ENCODE results near the gene EMC8.

Gene EMC8

DNA sequence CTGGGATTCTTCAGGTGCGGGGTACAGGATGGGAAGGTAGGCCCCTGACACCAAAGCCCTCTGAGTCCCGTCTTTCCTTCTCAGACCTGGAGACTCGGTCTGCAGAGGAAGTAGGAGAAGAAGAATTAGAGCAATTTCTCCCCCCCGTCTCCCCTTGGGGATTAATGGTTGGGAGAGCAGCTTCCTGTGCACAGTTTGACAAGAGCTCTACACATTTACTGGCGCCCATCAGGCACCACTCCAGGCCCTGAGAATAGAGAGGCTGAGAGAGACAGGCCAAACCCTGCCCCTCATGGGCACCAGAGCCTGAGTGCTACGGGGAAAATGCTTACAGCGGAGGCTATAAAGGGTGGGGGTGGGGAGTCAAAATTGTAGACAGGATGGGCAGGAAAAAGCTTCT lies 44.9 kb downstream of the EMC8 start:
- DNase-seq (ENCODE audit: low spot score): no peak

DNA sequence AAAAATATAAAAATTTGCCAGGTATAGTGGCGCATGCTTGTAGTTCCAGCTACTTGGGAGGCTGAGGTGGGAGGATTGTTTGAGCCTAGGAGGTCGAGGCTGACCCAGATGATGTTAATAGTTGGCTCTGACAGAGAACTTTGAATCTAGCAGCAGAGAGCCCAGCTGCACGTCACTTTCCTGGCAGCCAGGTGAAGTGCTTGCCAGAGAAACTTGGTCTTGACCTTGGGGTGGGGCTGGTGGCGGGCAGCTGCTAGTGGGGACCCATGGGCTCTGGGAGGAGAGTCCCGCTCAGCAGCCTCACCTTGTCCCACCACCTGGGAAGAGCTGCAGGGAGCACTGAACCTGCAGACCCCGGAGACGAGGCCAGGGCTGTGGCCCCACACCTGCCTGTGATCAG lies 45.4 kb downstream of the EMC8 start:
- DNase-seq (ENCODE audit: low spot score): no peak

DNA sequence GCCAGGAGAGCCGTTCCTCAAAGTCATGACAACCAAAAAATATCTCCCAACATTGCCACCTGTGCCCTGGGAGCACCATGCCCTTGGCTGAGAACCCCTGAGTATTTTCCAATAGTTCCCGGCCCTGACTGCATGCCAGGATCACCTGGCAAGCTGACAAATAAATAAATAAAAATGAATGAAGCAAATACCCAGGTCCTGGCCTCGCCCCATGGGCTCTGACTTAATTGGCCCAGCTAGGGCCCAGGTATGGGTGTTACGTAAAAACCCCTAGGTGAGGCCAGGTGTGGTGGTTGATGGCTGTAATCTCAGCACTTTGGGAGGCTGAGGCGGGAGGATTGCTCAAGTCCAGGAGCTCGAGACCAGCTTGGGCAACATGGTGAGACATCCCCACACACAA lies 45.8 kb downstream of the EMC8 start:
- no peak for DNase-seq (ENCODE audit: low spot score)

DNA sequence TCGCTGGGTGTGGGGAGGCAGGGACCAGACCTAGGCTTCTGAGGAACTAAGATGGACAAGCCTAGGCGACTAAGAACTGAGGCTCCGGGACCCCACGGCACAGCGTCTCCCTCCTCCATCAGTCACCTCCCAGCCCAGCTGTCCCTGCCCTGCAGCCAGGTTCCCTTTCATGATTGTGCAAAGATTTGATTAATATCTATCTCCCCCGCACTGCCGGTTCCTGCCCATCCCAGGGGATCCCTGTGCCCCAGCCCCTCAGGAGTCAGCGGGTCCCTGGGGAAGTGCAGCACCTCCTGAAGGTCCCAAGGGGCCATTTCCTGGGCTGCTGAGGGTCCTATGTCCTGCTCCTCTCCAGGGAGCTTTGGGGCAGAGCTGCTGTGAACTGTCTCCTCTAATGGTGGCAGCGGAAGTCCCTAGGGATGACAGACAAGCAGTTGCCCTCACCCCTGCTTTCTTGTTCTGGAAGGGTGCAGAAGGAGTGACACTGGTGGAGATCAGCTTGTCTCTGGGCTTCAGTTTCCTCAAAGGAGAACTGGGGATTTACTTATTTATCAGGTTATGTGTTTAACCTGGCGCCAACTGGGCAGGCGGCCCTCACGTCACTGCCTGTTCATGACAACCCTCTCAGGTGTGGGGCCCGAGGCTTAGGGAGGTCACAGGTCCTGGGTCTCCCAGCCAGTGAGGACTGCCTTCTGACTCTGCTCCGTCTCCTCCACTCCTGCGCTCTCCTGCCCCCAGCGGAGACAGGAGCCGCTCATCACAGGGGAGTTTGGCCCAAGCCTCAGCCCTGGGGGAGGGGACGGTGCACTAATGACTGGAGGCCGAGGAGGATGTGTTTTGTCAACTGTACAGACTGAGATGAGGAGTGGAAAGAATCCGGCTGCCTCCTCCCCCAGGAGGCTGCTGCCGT lies 46.6 kb downstream of the EMC8 start:
- DNase-seq (ENCODE audit: low spot score): no peak

DNA sequence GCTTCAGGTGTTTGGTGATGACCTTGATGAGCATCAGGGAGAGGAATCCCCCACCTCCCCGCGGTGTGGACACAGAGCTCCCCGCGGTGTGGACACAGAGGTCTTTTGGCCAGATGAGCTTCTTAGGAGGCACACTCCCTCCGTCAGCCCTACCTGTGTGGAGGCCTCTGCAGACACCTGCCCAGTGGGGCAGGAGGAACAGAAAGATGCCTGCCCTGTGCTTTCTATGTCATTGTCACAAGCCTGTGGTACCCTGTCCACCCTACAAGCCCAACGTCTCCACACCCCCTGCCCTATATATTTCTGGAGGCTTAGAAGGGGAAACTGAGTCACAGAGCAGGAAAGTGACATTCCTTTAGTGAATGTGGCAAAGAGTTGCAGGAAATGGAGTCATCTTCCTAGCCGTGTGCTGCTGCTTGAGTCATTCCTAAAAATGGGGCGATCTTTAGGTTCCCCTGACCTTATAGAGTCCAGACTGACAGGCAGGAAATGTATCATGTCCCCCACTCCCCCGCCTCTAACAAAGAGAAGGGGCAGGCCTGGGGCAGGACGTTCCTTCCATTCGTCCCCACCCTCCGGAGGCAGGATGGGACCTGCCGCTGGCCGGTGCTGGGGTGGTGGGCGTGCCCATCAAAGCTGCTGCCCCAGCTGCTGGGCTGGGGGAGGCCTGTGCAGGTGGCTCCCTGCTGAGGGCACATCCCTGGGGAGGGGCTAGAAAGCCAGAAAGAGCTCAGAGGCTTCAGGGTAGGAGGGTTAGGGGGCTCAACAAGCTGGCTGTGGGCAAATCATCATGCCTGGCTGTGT lies 47.4 kb downstream of the EMC8 start:
- no peak for DNase-seq (ENCODE audit: low spot score)

DNA sequence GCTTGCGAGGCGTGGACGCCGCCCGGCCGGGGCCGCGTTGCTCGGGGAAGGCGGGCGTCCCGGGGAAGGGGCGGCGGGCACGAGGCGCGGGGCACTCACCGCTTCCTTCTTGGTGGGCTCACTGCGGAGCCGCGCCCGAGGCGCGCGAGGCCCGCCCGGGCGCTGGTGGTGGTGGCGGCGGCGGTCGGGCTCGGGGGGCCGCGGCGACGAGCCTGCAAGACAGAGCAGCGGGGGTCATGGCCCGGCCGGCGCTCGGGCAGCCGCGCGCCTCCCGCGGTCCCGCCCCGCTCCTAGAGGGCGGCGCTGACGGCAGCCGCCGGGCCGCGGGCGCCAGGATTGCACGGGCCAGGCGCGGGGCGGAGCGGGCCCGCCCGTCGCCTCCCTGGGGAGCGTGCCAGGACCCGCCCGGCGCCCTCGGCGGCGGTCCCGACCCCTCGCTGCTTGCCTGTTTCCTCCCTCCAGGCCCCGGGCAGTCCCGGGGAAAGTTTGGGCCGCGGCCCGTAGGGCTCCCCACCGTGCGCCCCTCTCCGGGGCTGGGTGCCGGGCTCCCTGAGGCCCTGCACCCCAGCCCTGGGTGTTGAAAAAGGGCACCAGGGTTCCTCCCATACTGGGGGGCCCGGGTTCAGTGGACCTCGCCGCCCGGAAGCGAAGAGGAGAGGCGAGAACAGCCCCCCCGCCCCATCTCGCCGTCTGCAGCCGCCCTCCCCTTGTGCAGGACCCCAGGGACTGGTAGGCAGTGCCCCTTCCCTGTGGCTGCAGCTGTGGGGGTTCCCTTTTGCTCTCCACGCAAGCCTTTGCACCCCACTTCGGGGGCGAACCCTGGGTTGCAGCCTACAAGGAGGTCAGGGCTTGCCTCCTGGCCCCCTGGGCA lies 48.3 kb downstream of the EMC8 start, which contains the start of gene C16orf74:
C16orf74 (minus strand) TSS at position 270 of the 871 bp plus-strand sequence. CDS start 15,879 bp downstream, outside the sequence.
- DNase-seq (ENCODE audit: low spot score): no peak

DNA sequence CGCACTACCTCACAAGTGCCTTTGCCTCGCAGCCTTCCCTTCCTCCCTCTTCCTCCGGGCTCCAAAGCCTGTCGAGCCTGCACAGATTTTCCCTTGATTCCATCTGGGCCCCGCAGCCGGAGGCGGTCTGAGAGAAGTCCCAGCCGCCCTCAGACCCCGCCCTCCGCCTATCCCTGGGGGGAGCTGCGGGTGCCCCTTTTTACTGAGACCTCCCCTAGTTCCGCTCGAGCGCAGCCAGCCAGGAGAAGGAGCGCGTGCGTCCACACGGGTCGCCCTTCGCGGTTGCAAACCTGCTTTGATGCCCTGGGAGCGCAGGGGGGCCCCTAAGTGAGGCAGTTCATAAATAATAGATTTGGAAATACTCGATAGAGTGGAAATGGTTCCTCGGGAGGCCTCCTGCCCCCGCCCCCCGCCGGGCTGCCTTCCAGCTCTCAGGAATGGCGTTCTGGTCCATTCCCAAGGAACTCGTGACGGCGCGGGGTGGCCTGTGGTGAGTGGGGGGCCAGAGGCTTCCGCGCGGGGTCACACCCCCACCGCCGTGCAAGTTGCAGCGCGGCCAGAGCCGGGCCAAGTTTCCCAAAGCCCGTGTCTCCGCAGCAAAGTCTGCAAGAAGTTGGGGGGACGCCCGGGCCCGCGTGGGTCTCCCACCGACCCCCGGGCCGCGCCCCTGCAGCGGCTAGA lies 49.1 kb downstream of the EMC8 start:
- no peak for DNase-seq (ENCODE audit: low spot score)

DNA sequence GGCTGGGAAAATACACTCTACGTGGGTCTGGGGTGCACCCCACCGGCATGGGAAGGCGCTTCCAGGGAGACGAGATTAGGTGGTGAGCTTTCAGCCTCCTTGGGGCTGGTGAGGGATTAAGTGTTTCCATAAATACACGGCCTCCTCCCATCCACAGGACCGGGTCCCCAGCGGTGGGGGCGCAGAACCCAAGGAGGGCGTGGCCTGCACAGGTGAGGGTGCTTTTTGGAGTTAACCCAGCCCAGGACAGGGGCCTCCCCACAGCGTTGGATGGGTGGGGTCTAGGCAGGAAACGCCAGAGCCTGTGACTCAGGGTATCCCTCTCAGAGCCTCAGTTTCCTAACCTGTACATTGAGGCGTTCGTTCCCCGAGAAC lies 49.6 kb downstream of the EMC8 start:
- no peak for DNase-seq (ENCODE audit: low spot score)

DNA sequence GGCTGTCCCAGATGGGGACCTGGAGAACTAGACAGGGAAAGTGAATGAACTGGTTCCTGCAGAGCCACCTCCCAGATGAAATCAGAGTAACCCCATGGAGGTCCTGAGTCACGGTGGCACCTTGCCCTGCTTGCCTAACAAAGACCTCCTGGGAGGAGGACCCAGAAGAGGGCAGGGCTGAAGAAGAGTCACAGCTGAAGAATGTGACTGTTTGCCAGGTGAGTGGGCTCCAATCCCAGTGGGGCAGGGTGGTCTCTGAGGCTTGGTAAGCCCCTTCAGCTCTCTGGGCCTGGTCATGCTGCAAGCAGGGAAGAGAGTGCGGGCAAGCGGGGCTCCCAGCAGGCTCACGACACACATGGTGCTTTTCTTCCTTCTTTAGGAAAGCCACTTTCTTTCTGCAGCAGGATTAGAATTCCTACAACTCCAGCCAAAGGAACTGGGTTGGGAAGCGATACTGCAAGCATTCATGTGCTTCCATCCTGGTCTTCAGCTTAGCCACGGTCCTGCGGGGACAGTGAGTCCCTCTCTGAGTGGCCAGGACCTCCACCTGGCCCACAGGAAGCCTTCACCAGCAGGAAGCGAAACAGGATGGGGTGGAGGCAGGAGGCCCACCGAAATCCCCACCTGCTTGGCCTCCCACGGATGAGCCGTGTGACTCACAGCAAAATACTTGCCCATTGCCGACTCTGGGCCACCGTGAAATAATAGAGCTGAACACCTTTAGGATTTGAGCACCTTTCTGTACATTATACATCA lies 52.7 kb downstream of the EMC8 start:
- DNase-seq (ENCODE audit: low spot score): no peak

DNA sequence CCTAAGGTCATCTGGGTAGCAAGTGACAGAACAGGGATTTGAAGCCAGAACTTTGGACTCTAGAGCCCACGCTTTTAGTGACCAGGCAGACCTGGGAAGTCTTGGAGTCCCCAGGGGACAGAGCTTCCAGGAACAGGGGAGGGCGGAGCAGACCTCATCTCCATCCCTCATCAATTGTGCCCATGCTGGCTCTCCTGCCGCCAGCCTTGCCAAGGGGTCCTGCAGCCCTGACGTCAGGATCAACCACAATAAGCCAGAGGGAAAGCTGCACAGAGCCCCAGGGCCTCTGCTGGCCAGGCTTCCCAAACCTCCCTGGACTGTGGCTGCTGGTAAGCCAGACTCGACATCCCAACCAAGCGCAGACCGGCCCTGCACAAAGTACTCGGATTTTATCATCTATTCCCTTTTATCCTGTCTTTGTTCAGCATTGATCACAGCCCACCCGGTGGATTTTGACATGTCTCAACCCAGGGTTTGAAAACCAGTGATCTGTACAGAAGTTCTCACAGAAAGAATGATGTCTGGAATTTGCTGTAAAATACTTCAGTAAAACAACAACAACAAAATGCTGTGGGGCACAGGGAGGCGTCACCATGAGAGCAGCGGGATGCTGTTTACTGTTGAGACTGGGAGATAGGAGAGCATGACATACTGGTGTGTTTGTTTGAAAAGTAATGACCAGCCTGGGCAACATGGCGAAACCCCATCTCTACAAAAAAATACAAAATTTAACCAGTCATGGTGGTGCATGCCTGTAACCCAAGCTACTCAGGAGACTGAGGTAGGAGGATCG lies 60.2 kb downstream of the EMC8 start:
- DNase-seq (ENCODE audit: low spot score): no peak

DNA sequence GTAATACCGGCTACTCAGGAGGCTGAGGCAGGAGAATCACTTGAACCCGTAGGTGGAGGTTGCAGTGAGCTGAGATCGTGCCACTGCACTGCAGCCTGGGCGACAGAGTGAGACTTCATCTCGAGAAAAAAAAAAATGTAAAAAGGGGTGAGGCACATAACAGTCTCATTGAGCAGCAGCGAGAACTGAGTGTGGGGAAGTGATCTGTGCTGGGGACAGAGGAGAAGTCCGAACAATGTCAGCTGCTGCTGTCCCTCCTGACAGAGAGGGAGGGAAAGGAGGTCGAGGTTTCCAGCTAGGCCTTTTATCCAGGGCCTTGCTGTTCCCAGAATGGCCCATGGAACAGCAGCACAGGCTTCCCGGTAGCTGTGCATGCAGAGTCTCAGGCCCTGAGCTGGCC lies 62.4 kb downstream of the EMC8 start:
- DNase-seq (ENCODE audit: low spot score): no peak

DNA sequence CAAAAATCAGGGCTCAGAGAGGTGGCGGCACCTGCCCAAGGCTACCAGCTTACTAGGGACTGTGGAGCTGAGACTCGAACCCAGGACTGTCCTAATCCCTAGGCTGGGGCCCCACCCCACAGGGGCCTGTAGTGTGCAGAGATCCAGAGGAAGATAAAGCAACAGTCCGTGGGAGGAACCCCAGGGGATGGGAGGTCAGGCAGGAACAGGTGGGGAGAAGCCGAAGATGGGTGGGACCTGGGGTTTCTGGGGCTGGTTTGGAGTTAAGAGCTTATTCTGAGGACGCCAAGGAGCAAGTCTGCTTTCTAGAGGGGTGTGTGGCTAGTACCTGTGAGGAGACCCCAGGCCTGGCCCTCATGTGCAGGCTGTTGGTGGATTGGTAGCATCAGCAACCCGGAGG lies 63.4 kb downstream of the EMC8 start:
- no peak for DNase-seq (ENCODE audit: low spot score)

DNA sequence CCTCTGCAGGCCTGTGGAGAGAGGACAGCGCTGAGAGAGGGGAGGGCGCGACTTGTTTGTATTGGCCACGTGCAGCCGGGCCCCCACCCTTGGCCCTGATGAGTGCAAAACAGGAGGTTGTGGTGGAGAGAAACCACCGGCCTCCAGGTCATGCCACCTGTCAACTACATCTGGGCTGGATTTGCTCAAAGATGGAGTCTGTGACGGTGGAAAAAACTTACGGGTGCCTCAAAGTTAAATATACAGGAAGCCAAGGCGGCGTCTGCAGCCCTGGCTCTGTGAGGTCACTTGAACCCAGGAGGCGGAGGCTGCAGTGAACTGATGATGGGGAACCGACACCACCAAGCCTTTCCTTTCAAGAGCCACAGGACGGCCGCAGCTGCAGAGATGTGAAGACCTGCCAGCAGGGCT lies 64.1 kb downstream of the EMC8 start:
- no peak for DNase-seq (ENCODE audit: low spot score)

DNA sequence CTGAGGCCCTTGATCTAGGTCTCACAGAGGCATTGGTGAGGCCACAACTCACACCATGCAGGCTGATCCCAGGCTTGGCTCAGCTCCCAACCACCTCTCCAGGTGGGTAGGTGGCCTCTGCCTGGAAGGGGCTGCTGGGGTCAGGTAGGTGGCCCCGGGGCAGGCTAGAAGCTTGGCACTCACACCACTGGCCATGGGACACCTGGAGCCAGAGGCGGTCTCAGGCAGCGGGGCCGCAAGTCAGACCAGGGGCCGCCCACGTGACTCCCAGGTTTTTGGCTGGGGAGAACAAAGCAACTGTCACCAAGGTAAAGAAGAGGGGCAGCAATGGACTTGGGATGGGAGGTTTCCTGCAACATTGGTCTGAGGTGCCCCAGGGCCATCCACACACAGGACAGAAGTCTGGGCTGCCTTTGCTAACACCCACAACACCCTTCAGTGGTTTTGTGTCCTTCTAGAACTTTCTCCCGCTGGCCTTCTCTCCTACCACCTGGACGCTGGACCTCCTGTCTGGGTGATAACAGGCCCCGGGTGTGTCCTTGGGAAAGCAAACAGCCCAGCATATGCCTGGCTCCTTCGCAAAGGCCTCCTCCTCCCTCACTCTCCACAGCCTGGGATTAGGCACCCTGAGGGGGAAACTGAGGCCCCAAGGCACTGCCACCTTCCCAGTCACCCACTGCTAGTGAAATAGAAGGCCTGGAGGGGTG lies 64.9 kb downstream of the EMC8 start:
- no peak for DNase-seq (ENCODE audit: low spot score)

DNA sequence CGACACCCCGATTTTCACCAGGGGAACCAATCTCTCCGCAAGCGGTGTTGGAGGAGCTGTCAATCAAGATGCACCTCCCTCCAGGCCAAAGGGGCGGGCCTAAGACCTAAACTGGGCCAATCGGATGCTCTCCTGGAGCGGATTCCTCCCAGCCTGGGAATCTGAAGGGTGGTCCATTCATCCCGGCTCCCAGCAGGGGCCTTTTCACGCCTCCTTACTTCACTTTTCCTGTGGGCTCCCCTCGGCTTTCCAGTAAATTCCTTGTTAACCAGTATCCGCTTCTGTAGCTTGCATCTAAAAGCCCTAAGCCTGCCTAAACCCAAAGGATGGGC lies 65.5 kb downstream of the EMC8 start:
- DNase-seq (ENCODE audit: low spot score): peak; percentile 24

DNA sequence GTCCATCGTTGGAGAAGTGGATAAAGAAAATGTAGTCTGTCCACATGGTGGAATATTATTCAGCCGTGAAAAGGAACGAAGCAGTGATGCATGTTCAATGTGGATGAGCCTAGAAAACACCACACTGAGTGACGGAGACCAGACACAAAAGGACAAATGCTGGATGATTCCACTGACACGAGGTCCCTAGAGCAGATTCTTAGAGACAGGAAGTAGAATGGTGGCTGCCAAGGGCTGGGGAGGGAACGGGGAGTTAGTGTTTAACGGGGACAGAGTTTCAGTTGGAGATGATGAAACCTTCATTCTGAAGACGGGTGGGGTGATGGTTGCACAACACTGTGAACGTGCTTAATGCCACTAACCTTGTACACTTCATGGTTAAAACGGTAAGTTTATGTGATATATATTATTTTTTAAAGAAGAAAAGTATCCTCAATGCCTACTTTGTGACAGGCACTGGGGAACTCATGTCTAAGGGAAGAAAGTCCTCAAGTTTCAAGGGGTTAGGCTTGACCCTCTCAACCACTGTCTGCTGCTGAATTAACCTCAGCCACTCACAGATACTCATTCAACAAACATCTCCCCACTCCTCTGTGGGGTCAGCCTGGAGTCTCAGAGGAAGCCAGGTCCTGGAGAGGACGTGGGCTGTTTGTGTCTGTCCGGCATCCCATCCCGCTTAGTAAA lies 66.0 kb downstream of the EMC8 start:
- DNase-seq (ENCODE audit: low spot score): no peak

DNA sequence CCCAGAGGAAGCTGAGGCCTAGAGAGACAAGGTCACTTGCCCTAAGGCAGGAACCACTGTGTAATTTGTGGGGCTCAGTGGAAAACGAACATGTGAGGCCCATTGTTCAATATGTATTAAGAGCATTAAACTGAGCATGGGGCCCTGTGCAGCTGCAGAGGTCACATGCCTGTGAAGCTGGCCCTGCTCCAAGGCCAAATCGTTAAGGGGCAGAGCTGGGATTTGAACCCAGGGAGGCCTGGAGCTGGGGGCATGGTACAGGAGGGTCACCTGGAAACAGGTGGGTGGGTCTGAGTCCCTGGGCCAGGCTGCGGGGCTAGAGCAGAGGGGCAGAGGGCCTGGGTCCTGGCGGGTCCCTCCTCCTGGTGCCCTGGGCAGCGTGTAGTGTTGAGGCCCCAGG lies 68.2 kb downstream of the EMC8 start:
- DNase-seq (ENCODE audit: low spot score): no peak

DNA sequence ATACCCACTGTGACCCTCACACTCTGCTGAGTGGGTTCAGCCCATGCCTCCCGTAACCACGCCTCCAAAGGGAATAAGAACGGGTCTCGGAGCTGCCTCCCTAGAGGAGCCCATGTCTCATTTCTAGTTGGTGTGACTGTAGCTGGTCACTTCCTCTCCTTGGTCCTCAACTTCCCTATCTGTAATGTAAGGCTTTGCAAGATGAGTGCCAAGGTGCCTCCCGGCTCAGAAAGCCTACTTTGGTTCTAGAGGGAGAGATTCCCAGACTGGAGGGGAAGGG lies 69.2 kb downstream of the EMC8 start:
- DNase-seq (ENCODE audit: low spot score): no peak
